ENCODE measurements around the gene ILK. TPM values are rescaled to one million over a fixed set of nuclear protein-coding genes. Genes with fewer than 3 reads are reported as not detected.

ILK gene
- total and polyA plus RNA-seq, 10 of the 15 experiments (the other 5 are each of a cell fraction or from before 2014, with no cell fraction given) = 51.8 to 163 (median 92.0) TPM

DNA sequence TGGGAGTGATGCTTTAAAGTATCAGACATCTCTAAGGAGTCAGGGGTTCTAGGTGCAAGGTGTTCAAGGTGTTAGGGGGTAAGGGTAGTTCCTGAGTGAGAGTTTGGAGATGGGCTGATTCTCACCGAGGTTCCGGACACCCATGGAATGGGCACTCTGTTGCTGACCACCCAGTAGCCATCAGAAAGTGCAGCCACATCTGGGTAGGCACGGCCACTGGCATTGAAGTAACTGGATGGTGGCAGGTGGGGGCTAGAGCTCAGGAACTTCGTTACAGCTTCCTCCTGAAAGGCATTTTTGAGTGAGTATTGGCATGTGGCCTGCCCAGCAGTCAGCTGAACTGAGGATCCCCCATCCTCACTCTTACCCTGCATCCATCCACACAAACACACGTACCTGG, 11.5 kb downstream of the ILK start:
- intact Hi-C loops (cut with micrococcal nuclease; ENCODE audit: unreplicated experiment) = loop anchor here (10.0 kb wide), 1 partner anchor 910 kb away; no protein-coding TSS in a partner anchor
- Histone ChIP-seq H3K4me1 (ENCODE audit: control insufficient read depth, insufficient read depth, low read length) (peaks cover 21% of the 10 kb centered on the region), H3K36me3 (ENCODE audit: control insufficient read depth in 2 of 2, insufficient read depth in 2 of 2, low read length in 1 of 2) (peaks cover 4 to 17% of the 10 kb centered on the region in 2 experiments), H3K27me3 (replicated peaks in 1 of 2; ENCODE audit: control insufficient read depth in 2 of 2, insufficient read depth in 2 of 2, low read length in 1 of 2) (no peaks in the 10 kb centered on the region), H3K9me3 (replicated peaks; ENCODE audit: control insufficient read depth, insufficient read depth, low read length) (no peaks in the 10 kb centered on the region), H4K20me1 (ENCODE audit: control insufficient read depth, insufficient read depth) (no peaks in the 10 kb centered on the region), H2AFZ (ENCODE audit: control insufficient read depth, low read depth, low read length) (no peak overlapping the region), H3K4me2 (ENCODE audit: control insufficient read depth, insufficient read depth) (no peak overlapping the region), H3K27ac (ENCODE audit: control insufficient read depth, insufficient read depth) (no peak overlapping the region), H3K79me2 (ENCODE audit: control insufficient read depth, insufficient read depth, low read length) (peaks cover 24% of the 10 kb centered on the region), H3K4me3 (no peak overlapping the region), H3K9ac (ENCODE audit: control insufficient read depth, insufficient read depth, low read length) (no peak overlapping the region)
- FAIRE-seq = no peak
- POLR2A ChIA-PET = no interaction called here
- in situ Hi-C loops (cut with MboI) = loop anchor here (10.0 kb wide), 1 partner anchor 910 kb away; no protein-coding TSS in a partner anchor
- CTCF ChIA-PET = no interaction called here
- TF ChIP-seq RAD21 (IDR thresholded peaks at IDR 0.05; ENCODE audit: insufficient read depth, low read depth, low read length) (no peak), NFYB (IDR thresholded peaks at IDR 0.05; ENCODE audit: insufficient read depth, low read depth, low read length) (no peak), MTA3 (IDR thresholded peaks at IDR 0.05; ENCODE audit: borderline replicate concordance, low read length) (no peak), ETV6 (conservative IDR thresholded peaks at IDR 0.05 in 1 of 2, IDR thresholded peaks at IDR 0.05 in 1 of 2; ENCODE audit: borderline replicate concordance in 1 of 2, low read depth in 1 of 2) (no peak), CHD2 (IDR thresholded peaks at IDR 0.05; ENCODE audit: borderline replicate concordance, low read depth, low read length) (no peak), FOXM1 (IDR thresholded peaks at IDR 0.05; ENCODE audit: low read depth, low read length) (no peak), SPI1 (IDR thresholded peaks at IDR 0.05; ENCODE audit: borderline replicate concordance, insufficient read depth, low read depth, low read length) (no peak), PML (IDR thresholded peaks at IDR 0.05; ENCODE audit: low read length) (no peak), DPF2 (IDR thresholded peaks at IDR 0.05) (no peak)
- TF ChIP-seq, protein P1, sequence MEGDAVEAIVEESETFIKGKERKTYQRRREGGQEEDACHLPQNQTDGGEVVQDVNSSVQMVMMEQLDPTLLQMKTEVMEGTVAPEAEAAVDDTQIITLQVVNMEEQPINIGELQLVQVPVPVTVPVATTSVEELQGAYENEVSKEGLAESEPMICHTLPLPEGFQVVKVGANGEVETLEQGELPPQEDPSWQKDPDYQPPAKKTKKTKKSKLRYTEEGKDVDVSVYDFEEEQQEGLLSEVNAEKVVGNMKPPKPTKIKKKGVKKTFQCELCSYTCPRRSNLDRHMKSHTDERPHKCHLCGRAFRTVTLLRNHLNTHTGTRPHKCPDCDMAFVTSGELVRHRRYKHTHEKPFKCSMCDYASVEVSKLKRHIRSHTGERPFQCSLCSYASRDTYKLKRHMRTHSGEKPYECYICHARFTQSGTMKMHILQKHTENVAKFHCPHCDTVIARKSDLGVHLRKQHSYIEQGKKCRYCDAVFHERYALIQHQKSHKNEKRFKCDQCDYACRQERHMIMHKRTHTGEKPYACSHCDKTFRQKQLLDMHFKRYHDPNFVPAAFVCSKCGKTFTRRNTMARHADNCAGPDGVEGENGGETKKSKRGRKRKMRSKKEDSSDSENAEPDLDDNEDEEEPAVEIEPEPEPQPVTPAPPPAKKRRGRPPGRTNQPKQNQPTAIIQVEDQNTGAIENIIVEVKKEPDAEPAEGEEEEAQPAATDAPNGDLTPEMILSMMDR (IDR thresholded peaks at IDR 0.05 in 2 of 3, conservative IDR thresholded peaks at IDR 0.05 in 1 of 3; ENCODE audit: control insufficient read depth in 2 of 3, extremely low read depth in 1 of 3, insufficient read depth in 1 of 3, low read depth in 3 of 3, low read length in 3 of 3) = no peak
- no peak for ATAC-seq
- no peak for DNase-seq (ENCODE audit: low read depth, low spot score)
- BruUV-seq (replicated peaks) = no TSS peak
- SMC1A ChIA-PET (ENCODE audit: uncharacterized antibody, unreplicated experiment) = no interaction called here
- WGBS (ENCODE audit: insufficient coverage, insufficient replicate concordance, low lambda C conversion rate, missing lambda C conversion rate) = 88% methylated on average over 5 of the region's 5 CpGs
- RAD21 ChIA-PET (ENCODE audit: unreplicated experiment) = no interaction called here

Measured in GM12878 (cell line).